ENCODE data around the gene GSTM4. TPM values are rescaled to one million over a fixed set of nuclear protein-coding genes. Genes with fewer than 3 reads are reported as not detected.

GSTM4 gene
- polyA plus RNA-seq, 4 donors: 56.8 to 69.7 (median 63.0) TPM

GRCh38 chr1:109624201-109625010 is 31.5 kb upstream of the GSTM4 start:
- no peak for DNase-seq (ENCODE audit: low read depth in 4 of 4, low spot score in 3 of 4)

GRCh38 chr1:109625176-109625575 is 30.7 kb upstream of the GSTM4 start:
- DNase-seq (ENCODE audit: low read depth in 4 of 4, low spot score in 3 of 4): no peak

- DNase-seq (ENCODE audit: low read depth in 4 of 4, low spot score in 3 of 4): no peak
These were observed 30.0 kb upstream of the GSTM4 start for GRCh38 chr1:109625601-109626560.

GRCh38 chr1:109626682-109627408 is 29.1 kb upstream of the GSTM4 start:
- DNase-seq (ENCODE audit: low read depth in 4 of 4, low spot score in 3 of 4): no peak

GRCh38 chr1:109627692-109628399 is 28.1 kb upstream of the GSTM4 start:
- DNase-seq (ENCODE audit: low read depth in 4 of 4, low spot score in 3 of 4): no peak

GRCh38 chr1:109628540-109629321 is 27.2 kb upstream of the GSTM4 start:
- no peak for DNase-seq (ENCODE audit: low read depth in 4 of 4, low spot score in 3 of 4)

GRCh38 chr1:109629372-109630030 is 26.4 kb upstream of the GSTM4 start:
- DNase-seq (ENCODE audit: low read depth in 4 of 4, low spot score in 3 of 4): no peak

- no peak for DNase-seq (ENCODE audit: low read depth in 4 of 4, low spot score in 3 of 4)
These were observed 25.6 kb upstream of the GSTM4 start for GRCh38 chr1:109630081-109630897.

- DNase-seq (ENCODE audit: low read depth in 4 of 4, low spot score in 3 of 4): no peak
These were observed 24.9 kb upstream of the GSTM4 start for GRCh38 chr1:109630898-109631512.

GRCh38 chr1:109631513-109632505 is 24.1 kb upstream of the GSTM4 start:
- DNase-seq (ENCODE audit: low read depth in 4 of 4, low spot score in 3 of 4): no peak

- no peak for DNase-seq (ENCODE audit: low read depth in 4 of 4, low spot score in 3 of 4)
These were observed 23.1 kb upstream of the GSTM4 start for GRCh38 chr1:109632671-109633346.

GRCh38 chr1:109634292-109634691 is 21.6 kb upstream of the GSTM4 start:
- DNase-seq (ENCODE audit: low read depth in 4 of 4, low spot score in 3 of 4): no peak

GRCh38 chr1:109634771-109635750 is 20.8 kb upstream of the GSTM4 start:
- no peak for DNase-seq (ENCODE audit: low read depth in 4 of 4, low spot score in 3 of 4)

- no peak for DNase-seq (ENCODE audit: low read depth in 4 of 4, low spot score in 3 of 4)
These were observed 20.1 kb upstream of the GSTM4 start for GRCh38 chr1:109635862-109636200.

Measured in right renal pelvis (tissue), 4 donors.